ENCODE data around the gene EEF1AKMT1.

The EEF1AKMT1 gene

DNA sequence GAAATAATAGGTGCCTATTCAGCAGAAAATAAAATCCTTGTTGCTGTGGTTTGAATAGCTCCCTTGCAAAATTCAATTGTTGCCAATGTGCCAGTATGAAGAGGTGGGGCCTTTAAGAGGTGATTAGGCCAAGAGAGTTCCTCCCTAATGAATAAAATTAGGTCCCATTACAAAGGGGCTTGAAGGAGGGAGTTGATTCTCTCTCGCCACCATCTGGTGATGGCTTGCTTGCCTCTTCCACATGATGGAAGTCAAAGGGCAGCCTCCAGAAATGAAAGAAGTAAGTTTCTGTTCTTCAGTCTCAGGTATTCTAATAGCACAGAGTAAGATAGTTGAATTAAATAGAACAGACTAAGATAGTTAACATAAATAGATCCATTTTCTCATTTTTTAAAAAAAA is 3.0 kb upstream of the EEF1AKMT1 start:
- TF ChIP-seq, protein P1, sequence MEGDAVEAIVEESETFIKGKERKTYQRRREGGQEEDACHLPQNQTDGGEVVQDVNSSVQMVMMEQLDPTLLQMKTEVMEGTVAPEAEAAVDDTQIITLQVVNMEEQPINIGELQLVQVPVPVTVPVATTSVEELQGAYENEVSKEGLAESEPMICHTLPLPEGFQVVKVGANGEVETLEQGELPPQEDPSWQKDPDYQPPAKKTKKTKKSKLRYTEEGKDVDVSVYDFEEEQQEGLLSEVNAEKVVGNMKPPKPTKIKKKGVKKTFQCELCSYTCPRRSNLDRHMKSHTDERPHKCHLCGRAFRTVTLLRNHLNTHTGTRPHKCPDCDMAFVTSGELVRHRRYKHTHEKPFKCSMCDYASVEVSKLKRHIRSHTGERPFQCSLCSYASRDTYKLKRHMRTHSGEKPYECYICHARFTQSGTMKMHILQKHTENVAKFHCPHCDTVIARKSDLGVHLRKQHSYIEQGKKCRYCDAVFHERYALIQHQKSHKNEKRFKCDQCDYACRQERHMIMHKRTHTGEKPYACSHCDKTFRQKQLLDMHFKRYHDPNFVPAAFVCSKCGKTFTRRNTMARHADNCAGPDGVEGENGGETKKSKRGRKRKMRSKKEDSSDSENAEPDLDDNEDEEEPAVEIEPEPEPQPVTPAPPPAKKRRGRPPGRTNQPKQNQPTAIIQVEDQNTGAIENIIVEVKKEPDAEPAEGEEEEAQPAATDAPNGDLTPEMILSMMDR (conservative IDR thresholded peaks at IDR 0.05) = no peak
- H3K27ac ChIP-seq = no peak overlapping the region

DNA sequence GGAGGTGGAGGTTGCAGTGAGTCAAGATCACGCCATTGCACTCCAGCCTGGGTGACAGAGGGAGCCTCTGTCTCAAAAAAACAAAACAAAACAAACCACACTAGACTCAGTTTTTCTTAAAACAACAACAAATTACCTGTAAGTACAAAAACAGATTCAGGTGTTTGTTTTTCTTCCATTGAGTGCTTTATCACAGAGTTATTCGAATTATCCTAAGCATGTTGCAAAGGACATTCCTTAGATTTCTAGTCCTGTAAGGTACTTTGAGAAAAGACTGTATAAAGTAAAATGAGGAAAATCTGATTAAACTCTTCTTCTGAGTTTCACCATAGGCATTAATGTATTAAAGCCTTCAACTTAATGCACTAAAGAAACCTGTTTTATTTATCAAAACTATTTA is 2.2 kb upstream of the EEF1AKMT1 start:
- no peak overlapping the region for H3K27ac ChIP-seq
- TF ChIP-seq, protein P1 (conservative IDR thresholded peaks at IDR 0.05) = no peak

DNA sequence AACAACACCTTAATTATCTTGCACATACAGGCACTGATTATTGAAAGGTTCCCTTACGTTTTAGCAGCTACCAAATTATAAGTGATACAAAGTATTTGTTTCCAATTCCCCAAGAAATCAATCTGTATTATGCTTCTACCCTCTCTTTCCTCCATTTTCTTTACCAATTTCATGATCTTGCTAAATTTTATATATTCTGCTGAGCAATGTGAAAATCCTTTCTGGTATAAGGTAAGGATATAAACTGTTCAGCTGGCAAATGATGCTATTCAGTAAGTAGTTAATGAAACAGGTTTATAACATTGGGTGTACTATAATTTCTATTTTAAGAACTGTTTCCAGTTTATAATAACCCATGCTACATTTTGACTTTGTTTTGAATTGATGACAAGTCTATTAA is 985 bp upstream of the EEF1AKMT1 start:
- H3K27ac ChIP-seq = no peak overlapping the region
- TF ChIP-seq, protein P1 (conservative IDR thresholded peaks at IDR 0.05) = no peak

DNA sequence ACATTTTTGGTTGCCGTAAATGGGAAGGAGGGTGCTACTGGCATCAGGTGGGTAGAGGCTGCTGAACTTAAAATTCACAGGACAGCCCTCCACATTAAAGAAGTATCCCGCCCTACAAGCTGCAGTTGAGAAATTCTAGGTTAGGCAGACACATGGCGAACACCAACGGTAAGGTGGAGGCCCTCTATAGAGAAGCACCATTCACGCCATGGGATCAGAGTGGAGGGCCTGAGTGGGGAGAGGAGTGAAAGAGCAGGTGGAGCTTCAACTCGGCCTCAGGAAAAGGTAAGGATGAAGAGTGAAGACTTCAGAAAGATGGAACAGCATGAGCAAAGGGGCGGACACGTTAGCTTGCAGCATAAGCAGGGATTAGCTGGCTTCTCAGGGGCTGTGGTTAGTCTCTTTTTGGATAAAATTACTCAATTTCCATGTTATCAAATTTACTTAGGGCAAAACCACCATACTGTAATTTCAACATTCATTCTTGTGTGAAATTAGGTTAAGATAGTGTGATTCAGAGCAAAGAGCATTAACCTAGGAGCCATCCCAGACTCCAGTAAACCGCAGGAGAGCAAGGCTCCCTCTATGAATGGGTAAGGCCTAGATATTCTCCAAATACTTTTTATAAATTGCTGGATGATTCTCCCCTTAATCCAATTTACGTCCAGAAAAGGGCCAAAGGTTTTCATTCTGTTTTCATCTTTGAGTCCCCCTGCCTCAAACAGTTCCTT is 1.2 kb downstream of the EEF1AKMT1 start:
- H3K27ac ChIP-seq = peak overlapping the region; percentile 89
- TF ChIP-seq, protein P1 (conservative IDR thresholded peaks at IDR 0.05) = no peak

DNA sequence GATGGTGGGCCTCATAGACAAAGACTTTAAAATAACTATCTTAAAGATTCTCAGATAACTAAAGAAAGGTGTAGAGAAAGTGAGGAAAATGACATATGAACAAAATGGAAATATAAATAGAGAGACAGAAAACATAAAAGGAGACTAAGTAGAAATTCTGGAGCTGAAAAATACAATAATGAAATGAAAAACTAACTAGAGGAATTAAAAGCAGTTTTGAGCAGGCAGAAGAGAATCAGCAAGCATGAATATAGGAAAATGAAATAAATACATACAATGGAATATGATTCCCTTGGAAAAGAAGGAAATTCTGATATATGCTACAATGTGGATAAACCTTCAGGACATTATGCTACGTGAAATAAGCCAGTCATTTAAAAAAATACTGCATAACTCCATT is 3.9 kb downstream of the EEF1AKMT1 start:
- TF ChIP-seq, protein P1 (conservative IDR thresholded peaks at IDR 0.05) = no peak

DNA sequence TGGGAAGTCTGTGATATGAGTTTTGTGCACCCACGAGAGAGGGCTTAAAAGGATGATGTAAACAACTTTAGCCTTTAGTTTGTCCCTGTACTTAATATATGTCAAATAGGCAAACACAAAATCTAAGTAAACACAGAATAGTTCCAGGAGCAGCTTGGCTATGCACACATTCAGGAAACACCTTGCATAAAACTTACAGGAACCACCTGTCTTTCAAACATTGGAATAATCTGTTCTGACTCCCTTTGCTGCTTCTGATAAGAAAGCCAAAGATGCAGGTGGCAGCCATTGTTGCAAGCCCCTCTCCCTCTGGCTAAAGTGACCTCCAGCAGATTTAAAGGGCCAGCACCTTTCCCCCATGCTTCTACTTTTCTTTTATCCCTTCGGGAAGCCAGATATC is 4.7 kb downstream of the EEF1AKMT1 start:
- peak overlapping the region; percentile 94 for H3K27ac ChIP-seq
- TF ChIP-seq, protein P1 (conservative IDR thresholded peaks at IDR 0.05) = no peak

More for the DNA sequence above, 3.9 kb downstream of the EEF1AKMT1 start:
- H3K27ac ChIP-seq = peak overlapping the region; percentile 94

DNA sequence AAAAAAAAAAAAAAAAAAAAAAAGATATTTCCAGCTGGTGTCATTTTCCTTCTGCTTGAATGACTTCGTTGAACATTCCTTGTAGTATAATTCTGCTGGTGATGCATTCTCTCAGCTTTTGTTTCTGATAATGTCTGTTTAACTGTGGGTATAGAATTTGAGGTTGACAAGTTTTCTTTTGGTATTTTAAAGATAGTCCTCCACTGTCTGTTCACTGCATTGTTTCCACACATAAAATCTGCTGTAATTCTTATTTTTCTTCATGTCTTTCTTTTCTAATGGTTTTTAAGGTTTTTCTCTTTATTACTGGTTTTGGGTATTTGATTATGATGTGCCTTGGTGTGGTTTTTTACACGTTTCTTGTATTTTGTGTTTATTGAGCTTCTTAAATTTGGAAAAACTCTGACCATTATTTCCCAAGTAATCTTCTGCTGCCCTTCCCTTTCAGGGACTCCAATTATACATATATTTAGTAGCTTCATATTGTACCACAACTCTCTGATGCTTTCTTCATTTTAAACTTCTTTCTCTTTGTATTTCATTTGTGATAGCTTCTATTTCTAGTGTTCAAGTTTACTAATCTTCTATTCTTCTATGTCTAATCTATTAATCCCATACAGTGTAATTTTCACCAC is 6.3 kb downstream of the EEF1AKMT1 start:
- no peak overlapping the region for H3K27ac ChIP-seq
- TF ChIP-seq, protein P1 (conservative IDR thresholded peaks at IDR 0.05) = no peak
